ENCODE data around the gene VAMP1.
"Not testable (repeated sequence)": the region's sequence is repeated elsewhere in the genome, so short reads cannot be mapped to it uniquely, and the experiment has no call there.

VAMP1 gene

DNA sequence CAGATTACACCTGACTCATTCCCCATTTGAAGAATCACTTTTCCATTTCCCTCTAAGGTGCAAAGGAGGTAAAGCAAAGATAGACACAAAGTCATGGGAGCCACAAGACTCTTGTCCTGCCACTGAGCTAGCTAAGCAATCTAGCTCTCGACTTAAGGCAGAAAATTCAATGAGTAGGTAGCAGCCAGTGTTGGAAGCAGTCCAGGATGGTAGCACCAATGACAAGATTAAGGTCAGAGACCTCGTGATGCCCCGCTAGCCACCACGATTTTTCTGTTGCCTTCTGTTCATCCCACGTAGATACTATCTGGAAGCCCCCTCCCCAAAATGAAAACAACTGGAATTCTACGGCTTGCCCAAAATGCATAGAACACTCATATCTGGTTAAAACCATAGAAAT, 1.4 kb downstream of the VAMP1 start:
- DNase-seq: no peak

DNA sequence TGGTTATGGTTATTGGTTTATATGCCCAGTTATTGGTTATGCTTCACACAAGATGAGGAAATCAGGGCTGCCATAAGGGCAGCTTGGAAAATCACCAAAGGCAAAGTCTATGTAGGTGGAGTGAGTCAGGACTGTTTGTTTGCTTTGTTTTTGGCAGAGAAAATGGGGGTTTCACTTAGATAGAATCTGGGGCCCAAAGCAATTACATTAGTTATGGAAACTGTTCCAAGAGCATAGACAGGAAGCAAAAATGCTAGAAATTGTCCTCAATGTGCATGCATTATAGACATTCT, 2.2 kb downstream of the VAMP1 start:
- no peak for DNase-seq

DNA sequence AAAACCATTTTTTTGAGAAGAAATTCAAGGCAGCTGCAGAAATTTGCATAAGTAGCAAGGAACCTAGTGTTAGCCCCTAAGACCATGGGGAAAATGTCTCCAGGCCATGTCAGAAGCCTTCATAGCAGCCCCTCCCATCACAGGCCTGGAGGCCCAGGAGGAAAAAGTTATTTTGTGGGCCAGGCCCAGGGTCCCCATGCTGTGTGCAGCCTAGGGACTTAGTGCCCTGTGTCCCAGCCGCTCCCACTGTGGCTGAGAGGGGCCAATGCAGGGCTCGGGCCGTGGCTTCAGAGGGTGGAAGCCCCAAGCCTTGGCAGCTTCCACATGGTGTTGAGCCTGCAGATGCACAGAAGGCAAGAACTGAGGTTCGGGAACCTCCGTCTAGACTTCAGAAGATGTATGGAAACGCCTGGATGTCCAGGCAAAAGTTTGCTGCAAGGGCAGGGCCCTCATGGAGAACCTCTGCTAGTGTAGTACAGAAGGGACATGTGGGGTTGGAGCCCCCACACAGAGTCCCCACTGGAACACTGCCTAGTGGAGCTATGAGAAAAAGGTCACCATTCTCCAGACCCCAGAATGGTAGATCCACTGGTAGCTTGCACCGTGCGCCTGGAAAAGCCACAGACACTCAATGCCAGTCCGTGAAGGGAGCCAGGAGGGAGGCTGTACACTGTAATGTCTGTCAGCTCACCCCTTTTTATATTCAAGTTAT, 2.8 kb downstream of the VAMP1 start:
- DNase-seq: not testable (repeated sequence)

DNA sequence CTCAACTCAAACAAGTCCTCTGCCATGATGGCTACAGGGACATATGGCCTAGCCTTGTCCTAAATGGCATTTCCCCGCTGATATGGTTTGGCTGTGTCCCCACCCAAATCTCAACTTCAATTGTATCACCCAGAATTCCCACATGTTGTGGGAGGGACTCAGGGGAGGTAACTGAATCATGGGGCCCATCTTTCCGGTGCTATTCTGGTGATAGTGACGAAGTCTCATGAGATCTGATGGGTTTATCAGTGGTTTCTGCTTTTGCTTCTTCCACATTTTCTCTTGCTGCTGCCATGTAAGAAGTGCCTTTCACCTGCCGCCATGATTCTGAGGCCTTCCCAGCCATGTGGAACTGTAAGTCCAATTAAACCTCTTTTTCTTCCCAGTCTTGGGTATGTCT, 3.7 kb downstream of the VAMP1 start:
- DNase-seq: not testable (repeated sequence)

- no peak for DNase-seq
Observed at GRCh38 chr12:6466184-6466573, 4.3 kb downstream of the VAMP1 start.

GRCh38 chr12:6465467-6466183, 4.9 kb downstream of the VAMP1 start:
- peak; percentile 60 for DNase-seq

- no peak for DNase-seq
Observed at GRCh38 chr12:6464531-6464930, 5.9 kb downstream of the VAMP1 start.

GRCh38 chr12:6463858-6464257, 6.6 kb downstream of the VAMP1 start:
- no peak for DNase-seq

GRCh38 chr12:6463216-6463615, 7.3 kb downstream of the VAMP1 start:
- DNase-seq: no peak

DNA sequence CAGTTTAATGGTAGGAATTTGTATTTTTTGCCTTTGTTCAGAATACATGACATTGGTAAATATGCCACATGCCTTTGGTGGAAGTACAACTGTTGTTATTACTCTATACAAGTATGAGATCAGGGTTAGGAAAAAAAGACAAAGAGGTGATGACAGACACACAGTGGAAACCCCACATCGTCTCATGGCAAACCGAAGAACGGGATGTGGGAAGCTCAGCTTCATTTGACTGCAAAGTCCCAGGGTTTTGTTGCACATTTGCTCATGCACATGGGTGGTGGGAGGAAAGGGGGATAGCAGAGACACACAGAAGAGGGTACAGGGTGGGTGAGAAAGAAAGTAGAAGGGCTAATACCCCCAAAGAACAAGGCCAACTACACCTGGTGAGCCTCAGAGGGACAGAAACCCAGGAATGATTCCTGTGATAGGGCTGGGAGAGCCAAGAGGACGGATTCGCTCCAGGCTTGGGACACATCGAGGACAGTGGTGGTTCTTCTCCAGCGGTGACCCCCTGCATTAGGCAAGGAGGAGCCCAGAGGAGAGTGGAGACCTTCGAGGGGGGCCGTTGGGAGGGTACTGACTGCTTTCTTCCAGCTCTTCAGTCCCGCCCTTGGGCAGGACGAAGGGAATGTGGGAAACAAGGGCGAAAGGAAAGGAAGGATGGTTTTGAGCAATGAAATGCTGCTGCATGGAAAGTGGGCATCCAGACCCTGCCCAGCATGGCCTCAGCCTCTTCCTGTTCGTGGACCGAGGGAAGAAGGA, 8.1 kb downstream of the VAMP1 start:
- no peak for DNase-seq

GRCh38 chr12:6461401-6462233, 8.9 kb downstream of the VAMP1 start:
- DNase-seq: no peak

GRCh38 chr12:6460751-6461371, 9.6 kb downstream of the VAMP1 start:
- no peak for DNase-seq

DNA sequence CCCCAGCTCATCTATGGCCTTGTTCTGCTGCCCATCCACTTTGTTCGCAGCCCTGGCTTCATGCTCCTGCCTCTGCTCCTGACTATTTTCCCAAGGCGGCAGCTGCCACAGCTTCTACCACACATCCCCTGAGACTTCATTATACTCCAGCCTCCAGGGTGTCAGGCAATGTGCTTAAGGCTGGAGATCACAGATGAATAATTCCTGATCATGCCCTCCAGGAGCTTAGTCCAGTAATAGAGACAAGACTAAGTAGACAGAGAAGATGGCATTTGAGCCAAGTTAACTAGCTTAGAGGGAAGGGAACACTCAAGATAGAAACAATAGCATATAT, 11.5 kb downstream of the VAMP1 start:
- DNase-seq: no peak

- no peak for DNase-seq
Observed at GRCh38 chr12:6458281-6459003, 12.0 kb downstream of the VAMP1 start.

GRCh38 chr12:6457220-6457945, 13.1 kb downstream of the VAMP1 start:
- no peak for DNase-seq

GRCh38 chr12:6452944-6453630, 17.4 kb downstream of the VAMP1 start:
- peak; percentile 55 for DNase-seq

- no peak for DNase-seq
Observed at GRCh38 chr12:6452245-6452943, 18.1 kb downstream of the VAMP1 start.

- DNase-seq: peak; percentile 97
Observed at GRCh38 chr12:6451348-6452244, 18.9 kb downstream of the VAMP1 start, which contains the start of gene TAPBPL. Gene TAPBPL, plus strand, starts transcription at chr12:6452042. Its CDS starts 207 bp downstream, at chr12:6452249.

DNA sequence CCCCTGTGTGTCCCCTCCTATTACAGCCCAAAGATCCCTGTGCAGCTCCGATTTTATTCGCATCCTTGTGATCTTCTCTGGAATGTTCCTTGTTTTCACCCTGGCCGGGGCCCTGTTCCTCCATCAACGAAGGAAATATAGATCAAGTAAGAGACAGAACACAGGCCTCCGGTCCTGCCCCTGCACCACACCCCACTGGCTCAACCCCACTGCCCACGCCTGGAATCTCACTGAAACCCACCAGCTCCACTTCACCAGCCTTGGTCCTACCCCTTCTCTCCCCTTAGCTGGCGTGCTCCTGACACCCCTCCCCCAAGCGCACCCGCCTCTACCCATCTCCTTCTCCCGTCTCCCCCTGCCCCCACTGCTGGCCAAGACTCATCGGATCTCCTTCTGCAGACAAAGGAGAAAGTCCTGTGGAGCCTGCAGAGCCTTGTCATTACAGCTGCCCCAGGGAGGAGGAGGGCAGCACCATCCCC, 19.6 kb downstream of the VAMP1 start:
- no peak for DNase-seq
